GM18508 (cell line): ENCODE data around the gene LRRC43.
"Not testable (repeated sequence)": the region's sequence is repeated elsewhere in the genome, so short reads cannot be mapped to it uniquely, and the experiment has no call there.

Experiments used
- ATAC-seq: cut with Tn5 transposase; IDR thresholded peaks from one replicate; pipeline ENCODE4 v1.9.1; 2021; ENCODE audit warnings: moderate number of reproducible peaks; ENCODE audit not compliant: insufficient read depth, unreplicated experiment

LRRC43 gene

GRCh38 chr12:122152754-122153153 lies 30.2 kb upstream of the LRRC43 start:
- ATAC-seq = no peak

DNA sequence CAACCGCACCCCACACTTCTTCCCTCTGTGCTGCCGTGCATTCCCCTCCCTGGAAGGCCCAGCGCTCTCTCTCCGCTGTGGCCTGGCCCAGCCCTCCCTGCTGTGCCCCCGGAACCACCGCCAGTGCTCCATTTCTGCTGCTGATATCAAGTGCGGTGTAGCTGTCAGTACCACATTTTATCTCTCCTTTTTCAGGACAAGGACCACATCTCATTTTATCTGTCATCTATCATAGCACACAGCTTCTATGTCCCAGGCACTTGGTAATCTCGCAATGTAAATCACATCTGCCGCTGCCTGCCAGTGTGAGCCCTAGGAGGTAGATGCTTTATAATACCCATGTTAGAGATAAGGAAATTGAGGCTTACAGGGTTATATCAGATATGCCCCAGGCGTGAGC lies 27.2 kb upstream of the LRRC43 start:
- ATAC-seq = no peak

GRCh38 chr12:122158700-122159285 lies 24.1 kb upstream of the LRRC43 start:
- ATAC-seq = no peak

DNA sequence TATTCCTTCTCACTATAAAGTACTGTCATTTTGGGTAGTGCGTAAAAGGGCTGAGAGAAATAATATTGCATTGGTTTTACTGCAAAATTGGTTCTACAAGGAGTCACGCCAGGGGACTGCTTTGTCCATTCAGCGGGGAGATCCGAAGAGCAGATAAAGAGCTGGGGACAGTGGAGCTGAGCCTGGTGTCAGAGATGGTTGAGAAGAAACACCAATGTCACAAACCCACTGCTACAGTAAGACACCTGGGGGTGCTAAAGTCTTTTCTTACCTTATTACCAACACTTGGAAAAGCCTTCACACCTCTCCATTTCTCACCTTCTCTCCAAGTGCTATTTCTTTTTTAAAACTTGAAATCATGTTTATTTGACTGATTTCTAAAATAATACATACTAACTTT lies 23.0 kb upstream of the LRRC43 start:
- ATAC-seq = no peak

DNA sequence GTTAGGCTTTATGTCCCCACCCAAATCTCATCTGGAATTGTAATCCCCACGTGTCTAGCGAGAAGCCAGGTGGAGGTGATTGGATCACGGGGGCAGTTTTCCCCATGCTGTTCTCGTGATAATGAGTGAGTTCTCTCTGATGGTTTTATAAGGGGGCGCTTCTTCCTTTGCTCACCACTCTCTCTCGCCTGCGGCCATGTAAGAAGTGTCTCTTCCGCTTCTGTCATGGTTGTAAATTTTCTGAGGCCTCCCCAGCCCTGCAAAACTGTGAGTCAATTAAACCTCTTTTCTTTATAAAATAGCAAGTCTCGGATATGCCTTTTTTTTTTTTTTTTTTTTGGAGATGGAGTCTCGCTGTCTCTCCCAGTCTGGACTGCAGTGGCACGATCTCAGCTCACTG lies 22.2 kb upstream of the LRRC43 start:
- no peak for ATAC-seq

DNA sequence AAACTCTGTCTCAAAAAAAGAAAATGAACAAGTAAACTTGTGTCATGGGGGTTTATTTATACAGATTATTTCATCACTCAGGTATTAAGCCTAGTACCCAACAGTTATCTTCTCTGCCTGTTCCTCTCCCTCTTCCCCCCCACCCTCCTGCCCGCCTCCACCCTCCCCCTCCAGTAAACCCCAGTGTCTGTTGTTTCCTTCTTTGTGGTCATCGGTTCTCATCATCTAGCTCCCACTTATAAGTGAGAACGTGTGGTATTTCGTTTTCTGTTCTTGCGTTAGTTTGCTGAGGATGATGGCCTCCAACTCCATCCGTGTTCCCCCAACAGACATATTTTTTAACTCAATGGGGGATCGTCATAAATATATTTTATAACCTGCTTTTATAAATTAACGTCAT lies 21.2 kb upstream of the LRRC43 start:
- ATAC-seq = no peak

GRCh38 chr12:122162976-122163375 lies 19.9 kb upstream of the LRRC43 start:
- ATAC-seq = no peak

DNA sequence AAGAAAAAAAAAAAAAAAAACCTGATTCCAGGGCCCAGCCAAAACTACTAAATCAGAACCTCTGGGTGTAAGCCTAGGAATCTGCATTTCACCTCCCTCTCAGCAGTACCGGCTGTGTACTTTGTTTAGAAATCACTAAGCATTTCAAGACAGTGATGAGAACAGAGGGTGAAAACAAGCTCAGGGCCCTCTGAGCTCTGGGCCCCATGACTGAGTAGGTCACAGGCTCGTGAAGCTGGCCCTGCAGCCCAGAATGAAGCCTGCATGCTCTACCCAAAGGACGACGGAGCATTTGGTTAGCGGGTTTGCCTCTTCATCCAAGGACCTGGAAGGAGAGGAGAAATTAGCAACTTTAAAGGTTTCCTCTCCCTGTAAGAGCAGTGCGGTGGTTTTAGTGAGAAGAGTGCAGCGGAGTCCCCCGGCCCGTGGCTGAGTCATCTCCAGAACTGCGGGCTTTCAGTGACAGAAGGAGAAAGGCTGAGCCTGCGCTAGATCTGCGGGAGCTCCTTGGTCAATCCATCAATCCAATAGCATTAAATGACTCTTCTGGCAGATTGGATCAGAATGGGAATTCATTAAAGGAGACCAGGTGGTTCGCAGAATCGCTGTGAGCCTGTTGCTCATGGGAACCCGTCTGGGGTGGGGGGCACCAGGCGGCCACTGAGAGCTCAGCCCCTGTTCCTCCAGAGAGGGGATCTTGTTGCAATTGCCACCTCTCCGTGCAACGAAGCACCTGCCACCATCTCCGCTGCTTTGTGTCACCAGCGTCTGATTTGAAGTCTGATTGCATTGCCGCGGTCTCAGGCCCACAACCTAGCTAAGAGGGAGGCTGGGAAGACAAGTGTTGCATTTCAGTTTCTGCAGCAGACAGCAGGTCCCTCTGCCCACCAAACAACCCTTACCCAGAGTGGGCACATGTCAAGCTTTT lies 16.2 kb upstream of the LRRC43 start:
- ATAC-seq = no peak

DNA sequence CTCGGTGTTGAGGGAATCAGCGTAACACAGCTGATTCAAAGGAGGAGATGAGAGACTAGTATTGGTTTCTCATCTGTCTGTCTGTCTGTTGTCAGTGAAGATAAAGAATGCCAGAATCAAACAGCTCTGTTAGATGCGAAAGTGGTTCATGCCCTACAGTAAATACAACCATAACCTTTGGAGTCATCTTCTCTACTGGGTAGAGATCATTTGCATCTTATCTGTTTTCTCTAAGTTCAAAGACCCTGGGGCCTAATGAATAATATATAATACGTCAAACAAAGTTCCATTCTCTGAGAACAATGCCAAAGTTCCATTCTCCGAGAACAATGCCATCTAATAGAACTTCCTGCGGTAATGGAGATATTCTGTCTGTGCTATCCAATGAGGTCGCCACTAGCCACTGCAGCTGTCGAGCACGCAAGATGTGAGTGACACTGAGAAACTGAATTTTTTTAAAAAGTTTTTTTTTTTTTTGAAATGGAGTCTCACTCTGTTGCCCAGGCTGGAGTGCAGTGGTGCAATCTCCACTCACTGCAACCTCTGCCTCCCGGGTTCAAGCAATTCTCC lies 15.5 kb upstream of the LRRC43 start:
- no peak for ATAC-seq

DNA sequence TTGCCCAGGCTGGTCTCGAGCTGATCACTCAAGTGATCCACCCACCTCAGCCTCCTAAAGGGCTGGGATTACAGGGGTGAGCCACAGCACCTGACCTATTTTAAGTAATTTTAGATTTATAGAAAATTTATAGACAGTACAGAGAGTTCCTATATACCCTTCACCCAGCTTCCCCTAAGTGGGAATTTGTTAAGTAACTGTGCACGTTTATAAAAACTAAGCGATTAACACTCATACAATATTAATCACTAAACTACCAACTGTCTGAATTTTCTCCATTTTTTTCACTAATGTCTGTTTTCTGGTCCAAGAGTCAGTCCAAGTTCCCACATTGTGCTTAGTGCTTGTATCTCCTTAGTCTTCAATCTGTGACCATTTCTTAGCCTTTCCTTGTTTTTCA lies 14.4 kb upstream of the LRRC43 start:
- no peak for ATAC-seq

DNA sequence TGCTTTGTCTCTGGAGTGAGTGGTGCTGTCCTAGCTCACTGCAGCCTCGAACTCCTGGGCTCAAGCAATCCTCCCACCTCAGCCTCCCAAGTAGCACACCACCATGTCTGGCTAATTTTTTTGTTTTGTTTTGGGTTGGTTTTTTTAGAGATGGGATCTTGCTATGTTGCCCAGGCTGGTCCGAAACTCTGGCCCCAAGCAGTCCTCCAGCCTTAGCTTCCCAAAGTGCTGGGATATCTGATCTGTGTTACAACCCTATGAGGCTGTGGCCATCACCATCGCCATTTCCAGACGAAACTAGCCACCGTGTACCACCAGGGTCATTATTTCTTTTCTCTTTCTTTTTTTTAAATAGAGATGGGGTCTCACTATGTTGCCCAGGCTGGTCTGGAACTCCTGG lies 11.5 kb upstream of the LRRC43 start:
- no peak for ATAC-seq

DNA sequence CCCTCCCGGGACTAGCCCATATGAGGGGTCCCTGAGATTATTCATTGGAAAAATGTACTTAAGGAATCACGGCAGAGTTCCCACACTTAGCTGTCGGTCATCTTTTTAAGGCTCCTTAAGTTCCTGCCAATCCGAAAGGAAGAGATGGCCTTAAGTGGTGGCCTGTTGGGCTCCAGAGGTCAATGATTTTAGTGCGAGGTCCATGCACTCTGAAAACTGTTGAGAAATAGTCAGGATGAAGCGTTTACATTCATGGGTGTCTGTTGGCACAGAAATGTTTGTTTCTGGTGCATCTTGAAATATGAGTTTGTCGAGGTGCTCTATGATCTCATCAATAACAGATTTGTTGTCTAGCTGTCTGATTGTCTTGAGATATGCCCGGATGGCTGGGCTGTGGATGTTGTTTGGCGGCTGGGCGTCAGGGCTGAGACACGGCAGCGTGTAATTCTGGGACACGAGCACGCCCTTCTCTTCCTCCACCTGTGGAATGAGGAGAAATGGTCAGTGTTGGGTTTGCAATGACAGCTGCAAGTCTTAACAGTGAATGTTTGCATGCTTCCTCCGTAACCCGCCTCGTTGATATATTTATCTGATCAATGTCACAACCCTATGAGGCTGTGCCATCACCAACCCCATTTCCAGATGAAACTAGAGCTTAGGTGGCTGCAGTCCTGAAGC lies 10.5 kb upstream of the LRRC43 start:
- no peak for ATAC-seq

DNA sequence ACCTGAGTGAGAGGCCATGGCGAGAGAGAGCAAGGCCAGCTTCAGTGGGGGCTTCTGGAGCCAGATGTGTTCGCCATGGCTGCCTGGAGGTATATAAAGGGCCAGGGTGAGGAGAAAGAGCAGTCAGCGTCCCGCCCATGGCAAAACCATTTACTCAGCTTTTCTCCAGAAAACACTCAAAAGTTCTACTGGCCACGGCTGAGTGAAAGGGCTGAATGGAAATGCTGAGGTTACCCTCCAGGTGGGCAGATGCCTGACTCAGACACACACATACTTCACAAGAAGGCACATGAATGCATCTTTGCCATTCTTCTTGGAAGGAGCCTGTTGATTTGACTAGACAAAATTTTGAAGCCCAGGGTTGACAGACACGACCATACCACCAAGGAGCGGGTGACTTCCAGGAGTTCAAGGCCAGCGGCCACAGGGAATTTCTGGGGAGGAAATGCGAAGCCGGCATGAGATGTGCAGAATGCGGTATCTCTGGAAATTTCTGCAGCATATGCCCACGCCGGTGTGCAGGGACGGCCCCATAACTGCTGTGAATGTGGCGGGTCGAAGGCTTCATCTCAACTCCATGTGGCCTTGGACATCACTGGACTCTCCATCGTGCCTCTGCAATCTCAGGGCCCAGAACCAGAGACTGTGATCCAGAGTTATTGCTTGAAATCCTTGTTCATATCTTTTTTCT lies 8.6 kb upstream of the LRRC43 start, which contains the start of gene IL31:
Gene IL31 (minus strand): TSS at position 67 of the 691 bp plus-strand sequence. CDS start 49 bp downstream, at position 18.
- ATAC-seq = no peak

GRCh38 chr12:122176473-122176872 lies 6.5 kb upstream of the LRRC43 start:
- not testable (repeated sequence) for ATAC-seq

- ATAC-seq = no peak
Measured at GRCh38 chr12:122183588-122183940, 641 bp downstream of the LRRC43 start.

DNA sequence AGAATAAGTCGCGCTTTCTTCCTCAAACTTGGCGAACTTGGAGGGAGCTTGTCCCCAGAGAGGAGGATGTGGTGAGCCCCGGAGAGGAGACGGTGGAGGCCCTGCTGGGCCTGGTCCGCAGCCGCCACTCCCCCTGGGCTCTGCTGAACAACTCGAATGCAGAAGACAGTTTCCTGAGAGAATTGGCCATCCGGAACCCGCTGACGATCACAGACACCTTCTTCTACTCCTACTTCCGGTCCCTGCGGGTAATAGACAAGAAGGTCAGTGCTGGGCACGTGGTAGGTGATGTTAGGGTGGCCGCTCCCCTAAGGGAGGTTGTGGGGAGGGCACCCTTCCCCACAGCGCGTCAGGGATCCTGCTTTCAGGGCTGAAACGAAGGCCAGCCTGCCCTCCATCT lies 1.6 kb downstream of the LRRC43 start:
- no peak for ATAC-seq

DNA sequence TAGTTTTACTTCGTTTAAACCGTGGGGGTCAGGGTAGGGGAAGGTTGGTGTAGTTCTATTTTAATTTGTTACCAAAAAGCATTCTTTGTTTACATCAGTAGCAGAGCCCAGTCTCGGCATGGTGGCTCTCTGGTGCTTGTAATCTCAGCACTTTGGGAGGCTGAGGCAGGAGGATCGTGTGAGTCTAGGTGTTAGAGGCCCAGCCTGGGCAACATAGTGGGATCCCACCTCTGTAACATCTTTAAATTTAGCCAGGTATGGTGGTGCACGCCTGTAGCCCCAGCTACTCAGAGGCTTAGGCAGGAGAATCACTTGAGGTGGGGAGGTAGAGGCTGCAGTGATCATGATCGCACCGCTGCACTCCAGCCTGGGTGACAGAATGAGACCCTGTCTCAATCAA lies 2.2 kb downstream of the LRRC43 start:
- ATAC-seq = no peak

GRCh38 chr12:122185494-122186082 lies 2.7 kb downstream of the LRRC43 start:
- ATAC-seq = no peak

DNA sequence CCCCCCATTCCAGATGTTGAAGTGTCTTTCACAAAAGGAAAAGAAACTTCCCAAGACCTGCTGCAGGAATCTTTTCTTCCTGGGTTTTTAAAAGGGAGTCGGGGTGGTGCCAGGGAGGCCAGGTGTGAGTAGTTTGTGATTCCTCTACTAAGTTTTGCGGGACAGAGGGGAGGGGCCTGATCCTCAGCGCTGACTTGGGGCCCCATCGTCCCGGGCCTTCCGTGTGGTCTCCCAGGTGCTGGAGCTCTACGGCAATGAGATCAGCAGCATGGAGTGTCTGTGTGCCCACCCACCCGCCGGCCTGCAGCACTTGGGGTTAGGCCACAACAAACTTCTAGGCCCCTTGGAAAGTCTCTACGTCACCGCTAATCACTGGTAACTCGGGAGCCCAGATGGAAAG lies 4.5 kb downstream of the LRRC43 start:
- ATAC-seq = no peak
